ENCODE measurements around the gene UBP1.

UBP1 gene

DNA sequence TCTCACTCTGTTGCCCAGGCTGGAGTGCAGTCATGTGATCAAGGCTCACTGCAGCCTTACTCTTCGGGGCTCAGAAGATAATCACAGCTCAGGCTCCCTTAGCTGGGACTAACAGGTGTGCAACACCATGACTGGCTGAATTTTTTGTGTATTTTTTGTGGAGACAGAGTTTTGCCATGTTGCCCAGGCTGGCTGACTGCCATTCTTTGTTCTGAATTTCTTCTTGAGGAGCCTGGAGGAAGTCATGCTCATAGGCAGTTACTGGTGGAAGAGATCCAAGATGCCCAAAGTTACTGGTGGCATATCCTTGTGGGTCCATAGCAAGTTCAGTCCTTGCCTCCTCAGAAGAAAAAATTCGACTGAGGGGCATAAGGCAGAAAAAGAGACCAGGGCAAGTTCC, 16.6 kb upstream of the UBP1 start:
- TF ChIP-seq FOXM1 (IDR thresholded peaks at IDR 0.05; ENCODE audit: borderline replicate concordance, low read depth) (no peak), TAF1 (IDR thresholded peaks at IDR 0.05; ENCODE audit: low read depth) (no peak)
- TF ChIP-seq, protein P1, sequence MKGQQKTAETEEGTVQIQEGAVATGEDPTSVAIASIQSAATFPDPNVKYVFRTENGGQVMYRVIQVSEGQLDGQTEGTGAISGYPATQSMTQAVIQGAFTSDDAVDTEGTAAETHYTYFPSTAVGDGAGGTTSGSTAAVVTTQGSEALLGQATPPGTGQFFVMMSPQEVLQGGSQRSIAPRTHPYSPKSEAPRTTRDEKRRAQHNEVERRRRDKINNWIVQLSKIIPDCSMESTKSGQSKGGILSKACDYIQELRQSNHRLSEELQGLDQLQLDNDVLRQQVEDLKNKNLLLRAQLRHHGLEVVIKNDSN (IDR thresholded peaks at IDR 0.05), result no peak

GRCh38 chr3:33453331-33453761, 13.1 kb upstream of the UBP1 start:
- TF ChIP-seq REST (IDR thresholded peaks at IDR 0.05; ENCODE audit: low read depth) (no peak), MAX (IDR thresholded peaks at IDR 0.05) (no peak), TAF1 (IDR thresholded peaks at IDR 0.05; ENCODE audit: low read depth) (no peak), TCF12 (IDR thresholded peaks at IDR 0.05; ENCODE audit: low read depth) (no peak), EP300 (IDR thresholded peaks at IDR 0.05; ENCODE audit: borderline replicate concordance) (no peak), EGR1 (IDR thresholded peaks at IDR 0.05) (no peak), TEAD4 (IDR thresholded peaks at IDR 0.05) (no peak)

GRCh38 chr3:33447958-33448357, 7.8 kb upstream of the UBP1 start:
- TF ChIP-seq RAD21 (IDR thresholded peaks at IDR 0.05; ENCODE audit: low read depth) (no peak), ZBTB7A (IDR thresholded peaks at IDR 0.05; ENCODE audit: low read depth) (no peak), CREB1 (IDR thresholded peaks at IDR 0.05; ENCODE audit: low read depth) (no peak), MAX (IDR thresholded peaks at IDR 0.05) (no peak)

GRCh38 chr3:33442190-33442589, 2.0 kb upstream of the UBP1 start:
- TF ChIP-seq TCF12 (IDR thresholded peaks at IDR 0.05; ENCODE audit: low read depth), result no peak
- TF ChIP-seq, protein P1 (IDR thresholded peaks at IDR 0.05), result no peak
- no peak for TF ChIP-seq REST (IDR thresholded peaks at IDR 0.05; ENCODE audit: low read depth)
- no peak for TF ChIP-seq TAF1 (IDR thresholded peaks at IDR 0.05; ENCODE audit: low read depth)
- TF ChIP-seq FOXM1 (IDR thresholded peaks at IDR 0.05; ENCODE audit: borderline replicate concordance, low read depth), result no peak
- no peak for TF ChIP-seq TEAD4 (IDR thresholded peaks at IDR 0.05)
- TF ChIP-seq NFIC (IDR thresholded peaks at IDR 0.05), result no peak
- TF ChIP-seq CEBPB (IDR thresholded peaks at IDR 0.05), result no peak

GRCh38 chr3:33441225-33441976, 1.2 kb upstream of the UBP1 start:
- 0 out of 2 replicates have a peak, but pooled peaks have one; percentile 14 for TF ChIP-seq MAX (IDR thresholded peaks at IDR 0.05)
- TF ChIP-seq NFIC (IDR thresholded peaks at IDR 0.05), result peak; percentile 38; the same call in 1 of the 2 replicates
- TF ChIP-seq, protein P1 (IDR thresholded peaks at IDR 0.05), result no peak

DNA sequence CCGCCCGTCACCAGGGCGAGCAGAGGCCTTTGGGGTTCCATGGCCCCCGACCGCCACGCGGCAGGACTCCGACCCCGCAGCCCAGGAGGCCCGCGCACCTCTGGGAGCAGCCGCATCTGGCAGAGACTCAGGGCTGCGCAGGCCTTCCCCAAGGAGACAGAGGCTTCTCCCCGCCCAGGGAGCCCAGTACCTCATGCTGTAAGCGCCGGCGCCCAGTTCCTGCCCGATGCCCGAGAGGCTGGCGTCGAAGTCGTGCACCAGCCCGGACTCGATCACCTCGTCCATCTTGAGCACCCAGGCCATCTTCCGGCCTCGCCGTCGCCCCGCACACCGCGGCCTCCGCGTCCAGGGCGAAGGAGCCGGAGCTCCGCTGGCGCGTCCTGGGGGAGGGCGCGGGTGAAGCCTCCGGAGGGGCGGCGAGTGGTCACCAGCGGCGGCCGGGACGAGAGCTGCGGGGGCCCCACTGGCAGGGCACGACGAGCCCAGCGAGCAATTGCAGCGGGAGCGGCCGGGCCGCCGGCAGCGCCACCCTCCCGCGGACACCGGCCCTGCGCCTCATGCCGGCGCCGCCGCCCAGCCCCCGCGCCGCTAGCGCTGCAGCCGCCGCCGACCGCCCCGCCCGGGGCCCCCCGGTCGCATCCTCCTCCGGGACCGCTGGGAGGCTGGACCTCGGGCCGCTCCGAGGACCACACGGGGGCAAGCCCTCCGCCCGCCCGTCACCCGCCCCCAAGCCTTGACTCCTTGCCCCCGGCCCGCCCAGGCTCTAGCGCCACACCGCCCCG, 468 bp downstream of the UBP1 start:
- TF ChIP-seq FOXM1 (IDR thresholded peaks at IDR 0.05; ENCODE audit: borderline replicate concordance, low read depth) (no peak), TAF1 (IDR thresholded peaks at IDR 0.05; ENCODE audit: low read depth) (peak; percentile 38), MAX (IDR thresholded peaks at IDR 0.05) (peak; percentile 45), RAD21 (IDR thresholded peaks at IDR 0.05; ENCODE audit: low read depth) (no peak)
- TF ChIP-seq, protein P1 (IDR thresholded peaks at IDR 0.05), result no peak

Data from Ishikawa (cell line).